ENCODE data around the gene MYH15.

- TF ChIP-seq, protein P1, sequence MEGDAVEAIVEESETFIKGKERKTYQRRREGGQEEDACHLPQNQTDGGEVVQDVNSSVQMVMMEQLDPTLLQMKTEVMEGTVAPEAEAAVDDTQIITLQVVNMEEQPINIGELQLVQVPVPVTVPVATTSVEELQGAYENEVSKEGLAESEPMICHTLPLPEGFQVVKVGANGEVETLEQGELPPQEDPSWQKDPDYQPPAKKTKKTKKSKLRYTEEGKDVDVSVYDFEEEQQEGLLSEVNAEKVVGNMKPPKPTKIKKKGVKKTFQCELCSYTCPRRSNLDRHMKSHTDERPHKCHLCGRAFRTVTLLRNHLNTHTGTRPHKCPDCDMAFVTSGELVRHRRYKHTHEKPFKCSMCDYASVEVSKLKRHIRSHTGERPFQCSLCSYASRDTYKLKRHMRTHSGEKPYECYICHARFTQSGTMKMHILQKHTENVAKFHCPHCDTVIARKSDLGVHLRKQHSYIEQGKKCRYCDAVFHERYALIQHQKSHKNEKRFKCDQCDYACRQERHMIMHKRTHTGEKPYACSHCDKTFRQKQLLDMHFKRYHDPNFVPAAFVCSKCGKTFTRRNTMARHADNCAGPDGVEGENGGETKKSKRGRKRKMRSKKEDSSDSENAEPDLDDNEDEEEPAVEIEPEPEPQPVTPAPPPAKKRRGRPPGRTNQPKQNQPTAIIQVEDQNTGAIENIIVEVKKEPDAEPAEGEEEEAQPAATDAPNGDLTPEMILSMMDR (IDR thresholded peaks at IDR 0.05; ENCODE audit: low read depth, low read length, missing input control), result no peak
- no peak for TF ChIP-seq RAD21 (IDR thresholded peaks at IDR 0.05)
Observed at GRCh38 chr3:108511490-108511889, 1.1 kb upstream of the MYH15 start.

Data from liver (tissue), 3 donors.